Measurements from ENCODE around the gene UBN2.
"Not testable (repeated sequence)": the region's sequence is repeated elsewhere in the genome, so short reads cannot be mapped to it uniquely, and the experiment has no call there.

UBN2 gene

GRCh38 chr7:139230774-139231512, at the start of gene UBN2:
Gene UBN2 (plus strand): TSS chr7:139231237. CDS start chr7:139231485, 248 bp downstream.
- DNase-seq (ENCODE audit: low spot score): peak; percentile 95

- no peak for DNase-seq (ENCODE audit: low spot score)
These were observed 49.6 kb upstream of the UBN2 start for GRCh38 chr7:139181404-139181803.

GRCh38 chr7:139182363-139182762, 48.7 kb upstream of the UBN2 start:
- no peak for DNase-seq (ENCODE audit: low spot score)

GRCh38 chr7:139183251-139183650, 47.8 kb upstream of the UBN2 start:
- no peak for DNase-seq (ENCODE audit: low spot score)

- DNase-seq (ENCODE audit: low spot score): no peak
These were observed 47.1 kb upstream of the UBN2 start for GRCh38 chr7:139183878-139184338.

- DNase-seq (ENCODE audit: low spot score): no peak
These were observed 44.9 kb upstream of the UBN2 start for GRCh38 chr7:139186146-139186545.

GRCh38 chr7:139189357-139189756, 41.7 kb upstream of the UBN2 start:
- DNase-seq (ENCODE audit: low spot score): no peak

- no peak for DNase-seq (ENCODE audit: low spot score)
These were observed 38.9 kb upstream of the UBN2 start for GRCh38 chr7:139192014-139192706.

GRCh38 chr7:139200382-139200781, 30.7 kb upstream of the UBN2 start:
- no peak for DNase-seq (ENCODE audit: low spot score)

- DNase-seq (ENCODE audit: low spot score): no peak
These were observed 27.0 kb upstream of the UBN2 start for GRCh38 chr7:139203992-139204391.

GRCh38 chr7:139205843-139206242, 25.2 kb upstream of the UBN2 start:
- no peak for DNase-seq (ENCODE audit: low spot score)

GRCh38 chr7:139212133-139212532, 18.9 kb upstream of the UBN2 start:
- no peak for DNase-seq (ENCODE audit: low spot score)

GRCh38 chr7:139213489-139213888, 17.5 kb upstream of the UBN2 start:
- not testable (repeated sequence) for DNase-seq (ENCODE audit: low spot score)

- no peak for DNase-seq (ENCODE audit: low spot score)
These were observed 12.9 kb upstream of the UBN2 start for GRCh38 chr7:139218173-139218572.

GRCh38 chr7:139224219-139224618, 6.8 kb upstream of the UBN2 start:
- DNase-seq (ENCODE audit: low spot score): no peak

GRCh38 chr7:139224836-139225235, 6.2 kb upstream of the UBN2 start:
- not testable (repeated sequence) for DNase-seq (ENCODE audit: low spot score)

GRCh38 chr7:139225286-139226157, 5.5 kb upstream of the UBN2 start:
- not testable (repeated sequence) for DNase-seq (ENCODE audit: low spot score)

GRCh38 chr7:139226158-139226515, 4.9 kb upstream of the UBN2 start:
- not testable (repeated sequence) for DNase-seq (ENCODE audit: low spot score)

GRCh38 chr7:139226988-139227488, 4.0 kb upstream of the UBN2 start:
- DNase-seq (ENCODE audit: low spot score): not testable (repeated sequence)

GRCh38 chr7:139230023-139230422, 1.0 kb upstream of the UBN2 start:
- DNase-seq (ENCODE audit: low spot score): no peak

- DNase-seq (ENCODE audit: low spot score): no peak
These were observed 608 bp upstream of the UBN2 start for GRCh38 chr7:139230484-139230773.

Data from left forelimb (tissue), 1 donor.